K562 (cell line): ENCODE measurements around the gene RBM5. TPM values are rescaled to one million over a fixed set of nuclear protein-coding genes. Genes with fewer than 3 reads are reported as not detected.

Experiments used
- BHLHE40 ChIP-seq: IDR thresholded peaks from 2 replicates; pipeline ENCODE4 v1.6.1; 2011; ENCODE audit warnings: low read length, improper control_type of control experiment
- CHAMP1 ChIP-seq: fragments of 450-650 bp; IDR thresholded peaks from 2 replicates; pipeline ENCODE4 v1.6.1; 2016; ENCODE audit warnings: mild to moderate bottlenecking
- EP300 ChIP-seq: IDR thresholded peaks from 2 replicates; pipeline ENCODE4 v1.6.1; 2012; ENCODE audit warnings: low read length, improper control_type of control experiment
- GABPA ChIP-seq: fragments of 200-800 bp; sonication (Bioruptor generic); conservative IDR thresholded peaks from 2 replicates; pipeline ENCODE4 v1.6.1; 2016; ENCODE audit warnings: low read depth, missing genetic modification characterization, missing compliant biosample characterization
- GATA2 ChIP-seq: sonication (generic); formaldehyde crosslinking; IDR thresholded peaks from 2 replicates; pipeline ENCODE4 v1.4.0; 2020; ENCODE audit warnings: mild to moderate bottlenecking, missing genetic modification reagents
- GTF2E2 ChIP-seq: fragments of 200-800 bp; sonication (Bioruptor generic); IDR thresholded peaks from 2 replicates; pipeline ENCODE4 v1.6.1; 2016; ENCODE audit warnings: missing genetic modification characterization, missing compliant biosample characterization
- IRF2 ChIP-seq: sonication (generic); formaldehyde crosslinking; IDR thresholded peaks from 2 replicates; pipeline ENCODE4 v1.8.1; 2022; ENCODE audit warnings: mild to moderate bottlenecking, missing genetic modification reagents
- KDM1A ChIP-seq, 2 experiments: fragments of 450-650 bp; IDR thresholded peaks; 2 replicates each; pipeline ENCODE4 v1.6.1; 2016; ENCODE audit warnings: mild to moderate bottlenecking in 2 of 2
- KDM5B ChIP-seq: fragments of 200-600 bp; sonication (generic); IDR thresholded peaks from 2 replicates; pipeline ENCODE4 v1.6.1; 2012; ENCODE audit warnings: low read depth, mild to moderate bottlenecking, moderate library complexity, low read length, control low read depth, inconsistent platforms; ENCODE audit not compliant: insufficient replicate concordance
- MAX ChIP-seq: sonication (generic); formaldehyde crosslinking; IDR thresholded peaks from 2 replicates; pipeline ENCODE4 v1.9.0; 2022; ENCODE audit warnings: mild to moderate bottlenecking, missing genetic modification reagents
- NCOA2 ChIP-seq, 2 experiments: fragments of 450-650 bp; IDR thresholded peaks; 2 replicates each; pipeline ENCODE4 v1.6.1; 2018; ENCODE audit warnings: mild to moderate bottlenecking in 2 of 2, moderate library complexity in 1 of 2; ENCODE audit not compliant: partially characterized antibody in 2 of 2
- NELFE ChIP-seq: IDR thresholded peaks from 2 replicates; pipeline ENCODE4 v1.6.1; 2011; ENCODE audit warnings: mild to moderate bottlenecking; ENCODE audit not compliant: insufficient read depth, insufficient read length
- POLR2AphosphoS5 ChIP-seq: IDR thresholded peaks from 2 replicates; pipeline ENCODE4 v1.6.1; 2011; ENCODE audit warnings: mild to moderate bottlenecking, low read depth, low read length, moderate library complexity; ENCODE audit not compliant: control insufficient read depth, insufficient read depth
- RCOR1 ChIP-seq, 2 experiments: IDR thresholded peaks; 2 replicates each; pipeline ENCODE4 v1.6.1; 2012; ENCODE audit warnings: low read depth in 2 of 2, low read length in 2 of 2, borderline replicate concordance in 1 of 2, improper control_type of control experiment in 1 of 2
- RFX7 ChIP-seq: fragments of 250-450 bp; sonication (Bioruptor Pico); IDR thresholded peaks from 2 replicates; pipeline ENCODE4 v1.5.1; 2021; ENCODE audit warnings: mild to moderate bottlenecking
- ZBTB26 ChIP-seq: fragments of 450-650 bp; formaldehyde crosslinking; IDR thresholded peaks from 2 replicates; pipeline ENCODE4 v1.4.0; 2022; ENCODE audit warnings: missing genetic modification characterization
- ZBTB7A ChIP-seq: IDR thresholded peaks from 2 replicates; pipeline ENCODE4 v1.6.1; 2011; ENCODE audit warnings: low read depth, mild to moderate bottlenecking, low read length, moderate library complexity, borderline replicate concordance; ENCODE audit not compliant: control insufficient read depth
- ZKSCAN8 ChIP-seq: fragments of 200-800 bp; sonication (Bioruptor generic); IDR thresholded peaks from 2 replicates; pipeline ENCODE4 v1.6.1; 2016; ENCODE audit warnings: missing genetic modification characterization, missing compliant biosample characterization
- ZNF24 ChIP-seq: fragments of 450-650 bp; IDR thresholded peaks from 2 replicates; pipeline ENCODE4 v1.6.1; 2016
- ZNF75A ChIP-seq: fragments of 450-650 bp; formaldehyde crosslinking; IDR thresholded peaks from 2 replicates; pipeline ENCODE4 v1.4.0; 2020; ENCODE audit warnings: mild to moderate bottlenecking
- polyA plus RNA-seq, 8 experiments: library from polyadenylated mRNA; depleted of rRNA in 4 of 8; stranded (reverse) in 5 of 8; unstranded in 3 of 8; fragments of >200 nt; fragmentation: Nextera tagmentation in 2 of 8; fragmentation: Illumina TruSeq in 1 of 8; extraction: Ambion mirVana in 2 of 8; extraction: Trizol in 1 of 8; gene quantifications; 2 replicates each; pipeline versions ENCODE4 v1.2.1 to v1.2.3, GENCODE V29; 2011 to 2014; ENCODE audit warnings: inconsistent platforms in 1 of 8, missing spikeins in 1 of 8
- total RNA-seq, 7 experiments: library from RNA; depleted of rRNA in 6 of 7; stranded (reverse); fragments of >200 nt in 6 of 7; fragmentation: Illumina TruSeq in 2 of 7; extraction: Trizol in 2 of 7; gene quantifications; 2 replicates each; pipeline versions ENCODE4 v1.2.1 to v1.2.3, GENCODE V29; 2011 to 2021; ENCODE audit warnings: low replicate concordance in 1 of 7
- TF ChIP-seq, protein P1 (sequence below): fragments of 450-650 bp; formaldehyde crosslinking; conservative IDR thresholded peaks from 2 replicates; pipeline ENCODE4 v1.4.0; 2022; ENCODE audit warnings: mild to moderate bottlenecking, missing genetic modification characterization
- TF ChIP-seq, protein P2 (sequence below): fragments of 450-650 bp; IDR thresholded peaks from 2 replicates; pipeline ENCODE4 v1.6.1; 2016

Gene RBM5
- total and polyA plus RNA-seq, 9 of the 15 experiments (the other 6 are each of a cell fraction or from before 2014, with no cell fraction given) = 24.5 to 153 (median 81.6) TPM

DNA sequence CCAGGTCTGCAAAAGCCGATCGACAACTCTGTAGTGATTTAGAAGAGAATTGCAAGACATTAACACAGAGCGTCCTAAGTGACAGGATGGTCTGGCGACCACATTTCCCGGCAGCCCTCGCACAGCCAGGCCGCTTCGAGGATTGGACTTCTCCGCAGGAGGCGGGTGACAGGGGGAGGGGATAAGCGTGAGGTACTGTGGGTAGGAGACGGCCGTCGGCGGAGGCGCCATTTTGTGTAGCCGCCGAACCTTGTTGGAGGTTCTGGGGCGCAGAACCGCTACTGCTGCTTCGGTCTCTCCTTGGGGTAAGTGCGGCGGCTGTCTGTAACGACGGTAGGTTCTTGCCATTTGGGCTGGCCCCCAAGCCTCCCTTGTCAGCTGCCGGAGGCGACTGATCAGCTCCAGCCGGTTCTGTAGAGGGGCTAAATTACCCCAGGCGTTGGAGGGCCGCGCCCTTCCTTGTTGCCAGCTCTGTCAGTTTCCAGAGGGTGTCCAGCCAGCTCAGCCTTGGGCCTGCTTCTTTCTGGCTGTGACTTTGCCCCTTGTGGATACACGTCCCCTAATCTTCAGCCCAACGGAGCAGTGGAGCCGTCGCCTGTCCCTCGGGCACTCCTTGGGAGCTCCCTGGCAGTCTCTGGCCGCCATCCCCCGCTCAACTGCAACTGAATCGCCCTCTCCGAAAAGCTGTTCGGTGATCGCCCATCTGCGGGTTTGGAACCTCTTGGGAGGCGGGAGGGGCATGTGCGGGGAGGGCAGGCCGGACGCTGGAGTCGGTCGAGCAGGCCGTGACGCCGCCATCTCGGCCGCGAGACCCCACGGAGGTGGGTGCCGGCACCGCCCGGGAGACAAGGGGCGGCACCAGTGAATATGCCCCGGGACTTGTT, at the start of gene RBM5 (continued):
- no peak for TF ChIP-seq KDM1A (IDR thresholded peaks at IDR 0.05)
- no peak for TF ChIP-seq EP300
- peak; percentile 55; the same call in 1 of the 2 replicates for TF ChIP-seq ZBTB7A
- TF ChIP-seq, protein P1, sequence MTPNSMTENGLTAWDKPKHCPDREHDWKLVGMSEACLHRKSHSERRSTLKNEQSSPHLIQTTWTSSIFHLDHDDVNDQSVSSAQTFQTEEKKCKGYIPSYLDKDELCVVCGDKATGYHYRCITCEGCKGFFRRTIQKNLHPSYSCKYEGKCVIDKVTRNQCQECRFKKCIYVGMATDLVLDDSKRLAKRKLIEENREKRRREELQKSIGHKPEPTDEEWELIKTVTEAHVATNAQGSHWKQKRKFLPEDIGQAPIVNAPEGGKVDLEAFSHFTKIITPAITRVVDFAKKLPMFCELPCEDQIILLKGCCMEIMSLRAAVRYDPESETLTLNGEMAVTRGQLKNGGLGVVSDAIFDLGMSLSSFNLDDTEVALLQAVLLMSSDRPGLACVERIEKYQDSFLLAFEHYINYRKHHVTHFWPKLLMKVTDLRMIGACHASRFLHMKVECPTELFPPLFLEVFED (CRISPR knock-in tag) = no peak
- no peak for TF ChIP-seq NELFE
- no peak for TF ChIP-seq CHAMP1
- TF ChIP-seq IRF2 (CRISPR knock-in tag) = no peak
- no peak for TF ChIP-seq GATA2 (CRISPR knock-in tag)
- peak; percentile 53 for TF ChIP-seq POLR2AphosphoS5
- TF ChIP-seq RFX7 (CRISPR knock-in tag) = no peak
- no peak for TF ChIP-seq ZNF75A (CRISPR knock-in tag)
- TF ChIP-seq, protein P2, sequence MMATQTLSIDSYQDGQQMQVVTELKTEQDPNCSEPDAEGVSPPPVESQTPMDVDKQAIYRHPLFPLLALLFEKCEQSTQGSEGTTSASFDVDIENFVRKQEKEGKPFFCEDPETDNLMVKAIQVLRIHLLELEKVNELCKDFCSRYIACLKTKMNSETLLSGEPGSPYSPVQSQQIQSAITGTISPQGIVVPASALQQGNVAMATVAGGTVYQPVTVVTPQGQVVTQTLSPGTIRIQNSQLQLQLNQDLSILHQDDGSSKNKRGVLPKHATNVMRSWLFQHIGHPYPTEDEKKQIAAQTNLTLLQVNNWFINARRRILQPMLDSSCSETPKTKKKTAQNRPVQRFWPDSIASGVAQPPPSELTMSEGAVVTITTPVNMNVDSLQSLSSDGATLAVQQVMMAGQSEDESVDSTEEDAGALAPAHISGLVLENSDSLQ = peak; percentile 86
- TF ChIP-seq NCOA2 (IDR thresholded peaks at IDR 0.05; ENCODE audit: partially characterized antibody in 2 of 2) = no peak
- TF ChIP-seq ZKSCAN8 (CRISPR knock-in tag) = no peak
- TF ChIP-seq ZNF24 = no peak
- TF ChIP-seq GTF2E2 = no peak; the same call in 1 of the 2 replicates
- no peak for TF ChIP-seq GABPA
- TF ChIP-seq ZBTB26 (CRISPR knock-in tag) = no peak
- TF ChIP-seq KDM5B = peak; percentile 73
- TF ChIP-seq MAX (CRISPR knock-in tag) = no peak
- peak in 1 of 2 experiments; percentile 2; a peak in 1 of 4 replicates for TF ChIP-seq RCOR1 (IDR thresholded peaks at IDR 0.05; ENCODE audit: borderline replicate concordance in 1 of 2, low read depth in 2 of 2, low read length in 2 of 2)
- TF ChIP-seq BHLHE40 = no peak
